Activated T-helper 17 cell treated with anti-CD3 and anti-CD28 coated beads, Interleukin-2, amount 50 U/mL, for 72 hours (primary cell): ENCODE data around the gene ZDHHC20. TPM values are rescaled to one million over a fixed set of nuclear protein-coding genes. Genes with fewer than 3 reads are reported as not detected.
A peak's percentile ranks its signal among the peaks of the same experiment; 100 is the strongest.

ENCODE experiments used
- ATAC-seq: fragments of 150-1000 bp; cut with Tn5 transposase; replicated peaks from 2 replicates; pipeline ENCODE4 v1.10.0; 2021; ENCODE audit warnings: mild to moderate bottlenecking, moderate library complexity
- H3K27ac Mint-ChIP-seq: one replicate; pipeline ENCODE4 v1.8.0; 2022; ENCODE audit warnings: mixed read lengths
- H3K27me3 Mint-ChIP-seq: one replicate; pipeline ENCODE4 v1.8.0; 2022; ENCODE audit warnings: mixed read lengths
- H3K36me3 Mint-ChIP-seq: one replicate; pipeline ENCODE4 v1.8.0; 2022; ENCODE audit warnings: low read depth, mild to moderate bottlenecking, mixed read lengths
- H3K4me1 Mint-ChIP-seq: one replicate; pipeline ENCODE4 v1.8.0; 2022; ENCODE audit warnings: mixed read lengths
- H3K4me3 Mint-ChIP-seq: one replicate; pipeline ENCODE4 v1.8.0; 2022; ENCODE audit warnings: mild to moderate bottlenecking, mixed read lengths
- H3K9me3 Mint-ChIP-seq: one replicate; pipeline ENCODE4 v1.8.0; 2022; ENCODE audit warnings: mixed read lengths
- total RNA-seq, 2 donors: library from RNA; stranded (reverse); gene quantifications; one replicate each; pipeline ENCODE4 v1.2.3, GENCODE V29; 2022

The ZDHHC20 gene
- total RNA-seq, 2 donors from 2014 or later: 39.3 to 59.0 TPM

DNA sequence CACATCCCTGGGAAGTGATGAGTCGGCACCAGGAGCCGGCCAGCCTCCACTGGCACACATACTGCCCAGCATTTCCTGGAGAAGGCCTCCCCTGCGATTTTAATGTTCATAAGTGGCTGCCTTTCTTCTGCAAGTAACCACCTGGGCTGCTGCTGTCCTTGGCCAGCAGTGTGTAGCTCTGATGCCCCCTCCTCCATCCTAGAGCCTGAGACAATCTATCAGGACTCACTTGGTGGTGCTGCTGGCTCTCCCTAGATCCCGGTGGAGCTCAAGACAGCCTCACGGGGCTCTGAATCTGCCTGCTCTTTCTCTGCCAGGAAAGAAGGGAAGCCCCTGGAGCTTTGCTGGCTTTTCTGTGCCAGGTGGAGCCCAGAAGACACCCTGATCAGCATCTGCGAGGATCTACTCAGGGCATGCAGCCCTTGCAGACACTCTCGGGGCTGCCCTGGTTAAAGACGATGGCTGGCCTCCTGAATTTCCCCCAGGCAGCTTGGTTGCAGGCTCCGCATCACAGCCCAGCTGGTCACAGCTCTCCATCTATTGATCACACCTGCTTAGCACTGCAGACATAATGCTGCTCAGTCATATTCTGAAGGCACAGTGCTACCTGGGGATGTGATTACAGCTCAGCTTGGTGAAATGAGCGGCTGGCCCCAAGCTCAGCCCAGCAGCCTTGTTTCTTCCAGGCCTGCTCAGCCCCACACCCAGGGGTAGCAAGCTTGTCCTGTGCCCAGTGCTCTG lies 122.3 kb downstream of the ZDHHC20 start:
- Mint-ChIP-seq H3K27ac (no peak overlapping the region), H3K4me1 (no peaks in the 10 kb centered on the region), H3K9me3 (no peaks in the 10 kb centered on the region), H3K4me3 (no peak overlapping the region), H3K27me3 (no peaks in the 10 kb centered on the region), H3K36me3 (no peaks in the 10 kb centered on the region)
- no peak for ATAC-seq

DNA sequence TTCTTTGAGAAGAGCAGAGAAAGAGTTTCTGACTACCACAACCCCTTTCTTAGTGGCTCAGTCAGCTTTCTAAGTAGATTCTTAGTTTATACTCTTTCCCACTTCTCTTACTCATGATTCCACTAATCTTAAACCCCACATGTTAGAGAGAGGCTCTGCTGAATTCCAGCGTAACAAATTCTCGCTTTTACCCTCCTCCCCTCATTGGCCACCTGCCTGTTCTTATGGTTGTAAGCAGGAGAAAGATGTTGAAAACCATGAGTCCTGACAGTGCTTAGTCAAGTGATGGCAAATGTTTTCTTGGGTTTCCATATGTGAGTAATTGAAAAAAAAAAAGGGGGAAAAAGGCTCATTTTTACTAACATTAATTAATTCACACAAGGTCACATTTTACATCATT lies 125.9 kb downstream of the ZDHHC20 start:
- Mint-ChIP-seq H3K4me3 (no peak overlapping the region), H3K36me3 (no peaks in the 10 kb centered on the region), H3K4me1 (peaks cover 13% of the 10 kb centered on the region), H3K27ac (no peak overlapping the region), H3K27me3 (no peaks in the 10 kb centered on the region), H3K9me3 (no peaks in the 10 kb centered on the region)
- ATAC-seq: peak; percentile 48

DNA sequence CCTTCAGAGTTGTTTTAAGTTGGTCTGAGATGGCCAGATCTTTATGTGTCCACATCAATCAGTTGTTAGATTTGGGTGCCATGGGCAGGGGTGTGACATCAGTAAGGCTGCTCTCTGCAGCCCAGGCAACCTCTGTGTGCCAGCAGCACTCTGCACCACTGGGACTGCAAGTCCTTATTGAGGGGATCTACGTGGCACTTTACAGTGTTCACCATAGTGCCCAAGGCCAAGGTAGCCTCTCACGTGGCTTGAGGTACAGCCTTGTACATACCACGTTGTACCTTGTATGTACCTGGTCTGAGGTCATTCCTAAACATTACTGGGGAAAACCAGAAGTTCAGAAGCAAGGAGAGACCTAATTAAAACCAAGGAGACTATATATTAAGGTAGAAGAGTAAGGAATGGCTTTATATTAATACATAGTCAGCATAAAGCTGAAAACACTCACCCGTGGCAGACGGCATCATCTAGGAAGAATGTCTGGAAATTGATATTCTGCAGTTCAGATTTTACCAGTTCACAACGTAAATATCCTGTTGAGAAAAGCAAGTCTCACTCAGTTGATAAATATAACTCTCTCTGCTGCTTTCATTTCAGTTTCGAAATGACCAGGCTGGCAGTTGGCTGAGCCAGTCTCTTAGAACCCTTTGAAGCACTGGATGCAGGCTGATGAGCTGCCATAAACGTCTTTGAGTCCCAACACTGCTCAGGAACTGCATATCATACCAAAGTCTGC lies 128.8 kb downstream of the ZDHHC20 start:
- Mint-ChIP-seq H3K27ac (peak overlapping the region; percentile 53), H3K36me3 (no peaks in the 10 kb centered on the region), H3K4me1 (peaks cover 21% of the 10 kb centered on the region), H3K27me3 (no peaks in the 10 kb centered on the region), H3K9me3 (no peaks in the 10 kb centered on the region), H3K4me3 (peak overlapping the region; percentile 21)
- peak; percentile 70 for ATAC-seq

- ATAC-seq: peak; percentile 42
- Mint-ChIP-seq H3K4me1 (peaks cover 21% of the 10 kb centered on the region), H3K36me3 (no peaks in the 10 kb centered on the region), H3K9me3 (no peaks in the 10 kb centered on the region), H3K27me3 (no peaks in the 10 kb centered on the region), H3K4me3 (peak overlapping the region; percentile 11), H3K27ac (peak overlapping the region; percentile 0)
Measured at GRCh38 chr13:21328836-21329477, 130.1 kb downstream of the ZDHHC20 start.

DNA sequence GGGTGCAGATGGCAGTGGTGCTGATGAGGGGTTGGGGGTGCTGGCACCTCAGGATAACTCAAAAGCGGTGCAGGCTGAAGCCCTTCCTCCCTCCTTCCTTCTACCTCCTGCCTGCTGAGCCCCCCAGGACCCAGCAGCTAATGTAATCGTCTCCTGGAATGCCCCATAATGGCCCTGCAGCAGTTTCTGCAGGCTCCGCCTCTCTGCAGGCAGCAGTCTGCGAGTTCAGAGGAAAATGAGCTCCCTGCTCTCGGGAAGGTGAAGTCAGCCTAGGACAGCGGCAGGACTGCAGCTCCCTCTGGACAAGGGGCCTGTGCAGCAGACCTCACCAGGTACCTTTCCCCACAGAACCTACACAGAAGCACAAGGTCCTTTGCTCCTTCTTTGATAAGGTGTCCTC lies 130.9 kb downstream of the ZDHHC20 start:
- Mint-ChIP-seq H3K9me3 (no peaks in the 10 kb centered on the region), H3K27ac (peak overlapping the region; percentile 0), H3K4me1 (peaks cover 21% of the 10 kb centered on the region), H3K27me3 (no peaks in the 10 kb centered on the region), H3K36me3 (no peaks in the 10 kb centered on the region), H3K4me3 (peak overlapping the region; percentile 11)
- ATAC-seq: no peak

- Mint-ChIP-seq H3K27ac (no peak overlapping the region), H3K27me3 (no peaks in the 10 kb centered on the region), H3K9me3 (no peaks in the 10 kb centered on the region), H3K36me3 (no peaks in the 10 kb centered on the region), H3K4me1 (peaks cover 21% of the 10 kb centered on the region), H3K4me3 (peak overlapping the region; percentile 38)
- no peak for ATAC-seq
Measured at GRCh38 chr13:21326155-21327031, 132.7 kb downstream of the ZDHHC20 start.

DNA sequence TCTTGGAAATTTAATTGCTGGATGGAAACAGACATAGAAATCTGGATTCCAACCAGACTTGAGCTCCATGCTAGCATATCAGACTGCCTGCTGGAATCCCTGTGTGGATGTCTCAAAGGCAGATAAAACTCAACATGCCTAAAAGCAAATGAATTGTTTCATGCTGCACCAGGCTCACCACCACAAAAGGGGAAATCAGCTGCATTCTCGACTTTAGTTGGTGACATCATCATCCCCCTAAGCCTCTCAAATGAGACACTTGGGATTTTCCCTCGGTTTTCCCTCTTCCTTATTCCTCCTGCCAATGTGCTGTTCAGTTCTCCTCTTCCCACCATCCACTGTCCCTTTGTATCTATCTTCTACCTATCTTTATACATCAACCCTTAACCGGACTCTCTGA lies 134.3 kb downstream of the ZDHHC20 start:
- Mint-ChIP-seq H3K27me3 (no peaks in the 10 kb centered on the region), H3K4me1 (peaks cover 14% of the 10 kb centered on the region), H3K36me3 (no peaks in the 10 kb centered on the region), H3K4me3 (no peak overlapping the region), H3K9me3 (no peaks in the 10 kb centered on the region), H3K27ac (no peak overlapping the region)
- peak; percentile 29 for ATAC-seq

GRCh38 chr13:21322988-21323387 lies 136.1 kb downstream of the ZDHHC20 start:
- Mint-ChIP-seq H3K36me3 (no peaks in the 10 kb centered on the region), H3K4me1 (peaks cover 8% of the 10 kb centered on the region), H3K27me3 (no peaks in the 10 kb centered on the region), H3K27ac (no peak overlapping the region), H3K4me3 (no peak overlapping the region), H3K9me3 (no peaks in the 10 kb centered on the region)
- ATAC-seq: no peak

Other genes starting within 250 kb of the ZDHHC20 start
- gene MICU2, start 144.9 kb upstream of the ZDHHC20 start, total RNA-seq: 10 to 100 TPM; 38.5 to 43.2 TPM
- gene FGF9, start 211.8 kb upstream of the ZDHHC20 start, total RNA-seq: under 1 TPM in 1 of 2 donors, not detected in 1; 0.05 TPM